B cell (primary cell): Measurements from ENCODE around the gene SPOCD1. TPM values are rescaled to one million over a fixed set of nuclear protein-coding genes. Genes with fewer than 3 reads are reported as not detected.

Experiments
- ATAC-seq: fragments of 200-7000 bp; cut with Tn5 transposase; one replicate; pipeline ENCODE4 v1.10.0; 2021; ENCODE audit warnings: low read depth, mild to moderate bottlenecking, moderate number of reproducible peaks, moderate library complexity
- CTCF ChIA-PET: fragments of 350-600 bp; sonication (Branson Sonifier 250); formaldehyde crosslinking; loops from one replicate; lab custom pipeline; 2021; ENCODE audit warnings: antibody characterized with exemption, inconsistent platforms; lab: Charles Lee
- POLR2A ChIA-PET: fragments of 350-600 bp; sonication (Branson Sonifier 250); formaldehyde crosslinking; loops from one replicate; lab custom pipeline; 2021; ENCODE audit warnings: antibody characterized with exemption; lab: Charles Lee
- DNase-seq: peaks from one replicate; pipeline ENCODE4 v3.0.0; 2013
- H2AFZ ChIP-seq: 2 replicates; pipeline ENCODE4 v1.6.1; 2012; ENCODE audit warnings: mild to moderate bottlenecking, low read depth, low read length; ENCODE audit not compliant: insufficient read depth, poor library complexity, severe bottlenecking
- H3K27ac ChIP-seq, 2 donors: 1 replicate in 1 of 2; 2 replicates in 1 of 2; pipeline ENCODE4 v1.5.1; 2012 to 2013; ENCODE audit warnings: low read length in 2 of 2, mild to moderate bottlenecking in 2 of 2, moderate library complexity in 1 of 2
- H3K27me3 ChIP-seq, 4 experiments: fragments of 200-600 bp in 1 of 4; sonication (generic) in 1 of 4; replicated peaks in 1 of 4; 1 replicate in 2 of 4; 2 replicates in 2 of 4; pipeline versions ENCODE4 v1.6.1 to v1.7.0; 2013 to 2016; ENCODE audit warnings: low read length in 3 of 4, mild to moderate bottlenecking in 2 of 4, mixed read lengths in 1 of 4, moderate library complexity in 1 of 4; ENCODE audit not compliant: insufficient read depth in 4 of 4, control insufficient read depth in 3 of 4; ENCODE audit errors: control extremely low read depth in 1 of 4
- H3K36me3 ChIP-seq, 2 experiments: replicated peaks in 1 of 2; 1 replicate in 1 of 2; 2 replicates in 1 of 2; pipeline versions ENCODE4 v1.6.1 to v1.7.1; 2013; ENCODE audit warnings: low read length in 1 of 2; ENCODE audit not compliant: insufficient read depth in 2 of 2, control insufficient read depth in 1 of 2; ENCODE audit errors: control extremely low read depth in 1 of 2, extremely low read depth in 1 of 2
- H3K4me1 ChIP-seq, 2 donors: fragments of 200-600 bp in 1 of 2; sonication (generic) in 1 of 2; 1 replicate in 1 of 2; 2 replicates in 1 of 2; pipeline versions ENCODE4 v1.5.1 to v1.6.1; 2013 to 2017; ENCODE audit warnings: low read length in 2 of 2; ENCODE audit not compliant: control insufficient read depth in 2 of 2, insufficient read depth in 2 of 2
- H3K4me2 ChIP-seq: replicated peaks from 2 replicates; pipeline ENCODE3; 2012; ENCODE audit warnings: mild to moderate bottlenecking, low read depth, low read length; ENCODE audit not compliant: poor library complexity, severe bottlenecking
- H3K4me3 ChIP-seq, 5 experiments: fragments of 200-600 bp in 1 of 5; sonication (generic) in 1 of 5; 1 replicate in 3 of 5; 2 replicates in 2 of 5; pipeline versions ENCODE4 v1.5.1 to v1.7.0; 2011 to 2016; ENCODE audit warnings: low read length in 4 of 5, mild to moderate bottlenecking in 4 of 5, low read depth in 2 of 5, control low read depth in 1 of 5, moderate library complexity in 1 of 5; ENCODE audit not compliant: insufficient read depth in 1 of 5; ENCODE audit errors: control extremely low read depth in 1 of 5, extremely low read depth in 1 of 5
- H3K79me2 ChIP-seq: fragments of 200-600 bp; sonication (generic); one replicate; pipeline ENCODE4 v1.6.0; 2016; ENCODE audit warnings: low read length; ENCODE audit not compliant: control insufficient read depth, insufficient read depth
- H3K9ac ChIP-seq: fragments of 200-600 bp; sonication (generic); 2 replicates; pipeline ENCODE4 v1.6.1; 2017; ENCODE audit warnings: mild to moderate bottlenecking, low read length, moderate library complexity
- H3K9me3 ChIP-seq, 3 donors: one replicate each; pipeline versions ENCODE4 v1.6.1 to v1.7.1; 2013; ENCODE audit warnings: low read length in 2 of 3; ENCODE audit not compliant: control insufficient read depth in 2 of 3, insufficient read depth in 1 of 3; ENCODE audit errors: control extremely low read depth in 1 of 3
- H4K20me1 ChIP-seq: 2 replicates; pipeline ENCODE4 v1.6.0; 2012; ENCODE audit warnings: mild to moderate bottlenecking, low read length; ENCODE audit not compliant: insufficient read depth, control insufficient read depth, poor library complexity, severe bottlenecking
- H3K27ac Mint-ChIP-seq: one replicate; pipeline ENCODE4 v1.8.0; 2021; ENCODE audit warnings: mixed read lengths
- H3K27me3 Mint-ChIP-seq: one replicate; pipeline ENCODE4 v1.8.0; 2021; ENCODE audit warnings: mixed read lengths
- H3K4me1 Mint-ChIP-seq: one replicate; pipeline ENCODE4 v1.8.0; 2021; ENCODE audit warnings: mixed read lengths
- H3K4me3 Mint-ChIP-seq: one replicate; pipeline ENCODE4 v1.8.0; 2021; ENCODE audit warnings: mixed read lengths
- H3K9me3 Mint-ChIP-seq: one replicate; pipeline ENCODE4 v1.8.0; 2022; ENCODE audit warnings: mixed read lengths; ENCODE audit not compliant: insufficient read depth
- EZH2 ChIP-seq: IDR thresholded peaks from 2 replicates; pipeline ENCODE4 v1.6.1; 2012; ENCODE audit warnings: borderline replicate concordance, low read depth, mild to moderate bottlenecking, moderate library complexity, low read length; ENCODE audit not compliant: insufficient read depth, poor library complexity, severe bottlenecking
- whole genome bisulfite sequencing: methylation state at CpG from one replicate; pipeline ENCODE4 v1.1.5; 2013; ENCODE audit warnings: missing lambda C conversion rate; ENCODE audit not compliant: insufficient coverage; 5-methylcytosine and 5-hydroxymethylcytosine counted together
- intact Hi-C: fragments of 100-400 bp; cut with micrococcal nuclease; formaldehyde crosslinking; loops from one replicate; pipeline ENCODE4 v1.10.0; 2022
- polyA plus RNA-seq: library from polyadenylated mRNA; depleted of rRNA; stranded (reverse); fragments of >200 nt; gene quantifications from 2 replicates; pipeline ENCODE4 v1.2.3, GENCODE V29; 2012
- total RNA-seq, 2 donors: library from RNA; stranded (reverse); fragments of 120-200 nt in 1 of 2; gene quantifications; 1 replicate in 1 of 2; 2 replicates in 1 of 2; pipeline versions ENCODE4 v1.2.3 to v1.2.4, GENCODE V29; 2013 to 2022
- TF ChIP-seq, protein P1 (sequence below): fragments of 200-600 bp; IDR thresholded peaks from one replicate; pipeline ENCODE4 v1.8.0; 2022; ENCODE audit warnings: antibody characterized with exemption, mild to moderate bottlenecking

Gene SPOCD1
- total and polyA plus RNA-seq, 2 donors (not counting 1 experiment from before 2014, with no cell fraction given): not detected

DNA sequence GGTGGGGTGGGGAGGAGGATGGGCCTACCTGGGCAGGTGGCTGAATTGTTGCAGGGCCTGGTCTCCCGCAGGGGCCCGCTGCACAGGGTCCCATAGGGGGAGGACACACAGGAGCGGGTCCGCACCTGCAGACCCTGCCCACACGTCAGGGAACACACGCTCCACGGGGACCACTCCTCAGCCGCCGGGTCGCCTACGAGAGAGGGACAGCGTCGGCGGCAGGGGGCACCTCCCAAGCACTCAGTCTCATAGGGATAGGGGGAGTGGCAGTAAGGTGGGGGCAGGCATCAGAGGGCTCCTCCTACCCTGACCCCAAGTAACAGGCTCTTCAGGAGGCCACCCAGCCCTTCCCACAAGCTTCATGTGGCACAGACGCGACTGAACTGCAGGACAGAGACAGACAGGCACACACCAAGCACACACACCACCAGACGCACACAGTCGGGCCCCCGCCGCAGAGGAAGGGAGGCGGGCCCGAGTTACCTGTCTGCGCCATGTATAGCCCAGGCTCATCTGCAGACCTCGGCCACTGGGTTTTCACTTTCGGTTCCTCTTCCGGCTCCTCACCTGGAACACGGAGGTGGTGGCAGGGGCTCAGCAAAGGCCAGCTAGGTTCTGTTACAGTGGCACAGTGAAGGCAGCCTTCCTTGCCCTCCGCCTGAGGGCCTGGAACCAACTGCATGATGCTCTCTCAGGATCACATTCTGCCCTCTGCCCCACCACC lies 71.5 kb downstream of the SPOCD1 start:
- POLR2A ChIA-PET: interaction anchor here (0.5 kb wide), 1 partner anchor 18 kb away, joined by 5 read pairs; no protein-coding TSS in a partner anchor
- DNase-seq: peak; percentile 79
- Histone ChIP-seq H3K4me2 (peak overlapping the region; percentile 65), H3K4me3 (no peak overlapping the region), H2AFZ (peak overlapping the region; percentile 32), H3K4me1 (peaks cover 25 to 39% of the 10 kb centered on the region in 2 donors), H4K20me1 (no peaks in the 10 kb centered on the region), H3K9me3 (no peaks in the 10 kb centered on the region), H3K27ac (peak overlapping the region; percentile 29 to 35), H3K27me3 (peaks cover 0 to 7% (median 0%) of the 10 kb centered on the region in 4 experiments), H3K9ac (peak overlapping the region; percentile 19), H3K36me3 (no peaks in the 10 kb centered on the region), H3K79me2 (no peaks in the 10 kb centered on the region)
- peak overlapping the region; percentile 64 for H3K4me3 Mint-ChIP-seq
- peak overlapping the region; percentile 87 for H3K27ac Mint-ChIP-seq
- no peak for TF ChIP-seq EZH2
- TF ChIP-seq, protein P1, sequence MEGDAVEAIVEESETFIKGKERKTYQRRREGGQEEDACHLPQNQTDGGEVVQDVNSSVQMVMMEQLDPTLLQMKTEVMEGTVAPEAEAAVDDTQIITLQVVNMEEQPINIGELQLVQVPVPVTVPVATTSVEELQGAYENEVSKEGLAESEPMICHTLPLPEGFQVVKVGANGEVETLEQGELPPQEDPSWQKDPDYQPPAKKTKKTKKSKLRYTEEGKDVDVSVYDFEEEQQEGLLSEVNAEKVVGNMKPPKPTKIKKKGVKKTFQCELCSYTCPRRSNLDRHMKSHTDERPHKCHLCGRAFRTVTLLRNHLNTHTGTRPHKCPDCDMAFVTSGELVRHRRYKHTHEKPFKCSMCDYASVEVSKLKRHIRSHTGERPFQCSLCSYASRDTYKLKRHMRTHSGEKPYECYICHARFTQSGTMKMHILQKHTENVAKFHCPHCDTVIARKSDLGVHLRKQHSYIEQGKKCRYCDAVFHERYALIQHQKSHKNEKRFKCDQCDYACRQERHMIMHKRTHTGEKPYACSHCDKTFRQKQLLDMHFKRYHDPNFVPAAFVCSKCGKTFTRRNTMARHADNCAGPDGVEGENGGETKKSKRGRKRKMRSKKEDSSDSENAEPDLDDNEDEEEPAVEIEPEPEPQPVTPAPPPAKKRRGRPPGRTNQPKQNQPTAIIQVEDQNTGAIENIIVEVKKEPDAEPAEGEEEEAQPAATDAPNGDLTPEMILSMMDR: no peak
- peak; percentile 79 for ATAC-seq
- no peaks in the 10 kb centered on the region for H3K27me3 Mint-ChIP-seq
- intact Hi-C loops: loop anchor here (2.0 kb wide), 1 partner anchor 16 kb away; no protein-coding TSS in a partner anchor
- CTCF ChIA-PET: interaction anchor here (0.9 to 2.1 kb wide), 4 partner anchors 40 to 219 kb away, joined by 3 to 15 read pairs (median 5); no protein-coding TSS in a partner anchor
- H3K4me1 Mint-ChIP-seq: peaks cover 52% of the 10 kb centered on the region
- 75% methylated on average over 28 of the region's 28 CpGs for WGBS
- no peaks in the 10 kb centered on the region for H3K9me3 Mint-ChIP-seq
